ENCODE measurements around the gene PACS2.

- TF ChIP-seq EZH2 (IDR thresholded peaks at IDR 0.05; ENCODE audit: insufficient read depth, poor library complexity, severe bottlenecking) (no peak), EZH2phosphoT487 (IDR thresholded peaks at IDR 0.05; ENCODE audit: insufficient read depth, low read depth) (no peak)
Measured at GRCh38 chr14:105394714-105395537, 80.4 kb downstream of the PACS2 start.

All from GM23248 (cell line).